Measurements from ENCODE around the gene MIPOL1.

DNA sequence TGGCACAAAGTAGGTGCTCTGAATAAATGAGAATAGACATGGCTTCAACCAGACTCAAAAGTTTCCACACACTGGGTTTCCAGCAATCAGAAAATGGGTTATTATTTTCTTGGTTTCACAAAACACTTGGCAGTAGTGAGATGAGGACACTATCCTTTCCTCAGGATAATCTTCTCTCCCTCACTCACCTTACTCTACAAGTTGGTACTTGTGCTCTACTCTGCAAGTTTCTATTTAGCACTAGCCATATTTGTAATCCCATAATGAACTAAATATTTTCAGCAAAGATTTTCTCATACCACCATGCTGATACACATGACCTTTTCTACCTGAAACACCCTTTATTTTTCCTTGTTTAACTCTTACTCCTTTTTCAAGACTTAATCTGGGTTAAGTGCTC lies 259.6 kb downstream of the MIPOL1 start:
- no peak for TF ChIP-seq POLR2AphosphoS5 (IDR thresholded peaks at IDR 0.05; ENCODE audit: low read depth, low read length)
- no peak for TF ChIP-seq POLR2A (IDR thresholded peaks at IDR 0.05; ENCODE audit: low read depth, low read length)
- no peak for TF ChIP-seq TAF1 (IDR thresholded peaks at IDR 0.05; ENCODE audit: borderline replicate concordance, low read depth, low read length)
